Immature natural killer cell (primary cell): ENCODE data around the gene THRB. TPM values are rescaled to one million over a fixed set of nuclear protein-coding genes. Genes with fewer than 3 reads are reported as not detected.

Experiments
- DNase-seq, 3 donors: peaks; one replicate each; pipeline ENCODE4 v3.0.0; 2022; ENCODE audit warnings: mixed read lengths in 1 of 3
- H3K27ac Mint-ChIP-seq, 6 donors: one replicate each; pipeline ENCODE4 v1.8.0; 2020; ENCODE audit warnings: mixed read lengths in 6 of 6, mild to moderate bottlenecking in 5 of 6, inconsistent platforms in 4 of 6, moderate library complexity in 3 of 6
- H3K27me3 Mint-ChIP-seq, 3 donors: one replicate each; pipeline ENCODE4 v1.8.0; 2020 to 2021; ENCODE audit warnings: low read depth in 3 of 3, mild to moderate bottlenecking in 3 of 3, mixed read lengths in 3 of 3, moderate library complexity in 3 of 3, inconsistent platforms in 1 of 3
- H3K36me3 Mint-ChIP-seq, 3 donors: one replicate each; pipeline ENCODE4 v1.8.0; 2020; ENCODE audit warnings: mixed read lengths in 3 of 3, inconsistent platforms in 2 of 3, mild to moderate bottlenecking in 2 of 3
- H3K4me1 Mint-ChIP-seq, 2 donors: one replicate each; pipeline ENCODE4 v1.8.0; 2020; ENCODE audit warnings: inconsistent platforms in 2 of 2, mild to moderate bottlenecking in 2 of 2, mixed read lengths in 2 of 2, moderate library complexity in 1 of 2
- H3K4me3 Mint-ChIP-seq, 5 donors: one replicate each; pipeline ENCODE4 v1.8.0; 2020; ENCODE audit warnings: mild to moderate bottlenecking in 5 of 5, mixed read lengths in 5 of 5, inconsistent platforms in 3 of 5, moderate library complexity in 3 of 5
- H3K9me3 Mint-ChIP-seq, 6 donors: one replicate each; pipeline ENCODE4 v1.8.0; 2020; ENCODE audit warnings: mild to moderate bottlenecking in 6 of 6, mixed read lengths in 6 of 6, inconsistent platforms in 4 of 6, moderate library complexity in 3 of 6
- polyA plus RNA-seq, 3 donors: library from polyadenylated mRNA; unstranded; fragments of 300-500 nt; fragmentation: Illumina TruSeq; gene quantifications; one replicate each; pipeline ENCODE4 v1.2.3, GENCODE V29; 2021

Gene THRB
- polyA plus RNA-seq = not detected

DNA sequence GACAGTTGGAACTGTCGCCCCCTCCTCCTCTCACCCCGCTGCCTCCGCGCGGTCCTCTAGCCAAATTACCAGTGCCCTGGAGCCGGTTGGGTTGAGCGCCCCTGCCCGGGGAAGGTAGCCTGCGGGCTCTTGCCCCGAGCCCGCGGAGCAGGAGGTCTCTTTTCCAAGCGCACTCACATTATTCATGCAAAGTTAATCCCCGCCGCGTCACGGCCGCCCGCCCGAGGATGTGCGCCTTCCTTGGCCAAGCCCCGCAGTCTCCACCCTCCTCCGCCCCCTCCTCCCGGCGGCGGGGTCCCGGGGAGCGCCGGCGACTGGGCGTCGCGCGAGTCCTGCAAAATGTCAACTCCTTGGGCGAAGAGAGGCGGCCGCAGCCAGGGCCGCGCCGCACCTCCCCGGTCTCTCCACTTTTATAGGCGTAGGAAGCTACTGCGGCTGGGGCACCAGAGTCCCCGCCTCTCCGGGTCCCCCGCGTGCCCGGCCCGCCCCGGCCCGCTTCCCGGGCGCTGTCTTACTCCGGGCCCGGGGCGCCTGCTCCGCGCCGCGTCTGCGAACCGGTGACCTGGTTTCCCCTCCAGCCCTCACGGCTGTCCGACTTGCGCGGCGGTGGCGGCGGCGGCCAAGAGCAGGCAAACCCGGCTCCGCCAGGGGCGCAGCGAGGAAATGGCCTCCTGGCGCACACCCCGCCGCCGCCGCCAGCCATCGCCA is at the start of gene THRB:
Gene THRB (minus strand): TSS at position 233 of the 708 bp plus-strand sequence.
- peaks cover 0 to 11% (median 2%) of the 10 kb centered on the region in 6 donors for H3K9me3 Mint-ChIP-seq
- H3K36me3 Mint-ChIP-seq = peaks cover 0 to 3% (median 0%) of the 10 kb centered on the region in 3 donors
- peaks cover 2 to 27% (median 4%) of the 10 kb centered on the region in 3 donors for H3K27me3 Mint-ChIP-seq
- peak within 1 kb of the TSS in 4 of 5 donors; percentile 9 to 59 (median 52) for H3K4me3 Mint-ChIP-seq
- no peak within 1 kb of the TSS for H3K27ac Mint-ChIP-seq
- peaks cover 1 to 6% of the 10 kb centered on the region in 2 donors for H3K4me1 Mint-ChIP-seq
- no peak for DNase-seq

DNA sequence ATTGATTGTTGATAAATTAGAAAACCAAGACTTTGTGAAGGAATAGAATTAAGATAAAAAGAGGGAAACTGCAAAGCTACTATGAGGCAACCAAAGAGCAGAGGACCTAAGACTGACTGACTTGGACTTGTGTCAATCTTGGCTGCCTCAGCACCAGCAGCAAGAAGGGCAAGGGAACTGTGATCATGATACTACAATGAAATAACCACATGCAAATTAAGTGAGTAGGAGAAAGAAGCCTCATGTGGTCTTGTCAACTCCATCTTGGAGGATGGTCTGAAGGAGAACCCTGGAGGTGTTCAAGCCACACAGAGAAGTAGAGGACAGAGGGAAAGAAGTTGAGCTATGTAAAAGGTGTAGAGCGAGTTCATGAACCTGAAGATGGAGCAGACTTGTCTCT is 47.3 kb upstream of the THRB start:
- H3K27me3 Mint-ChIP-seq = no peaks in the 10 kb centered on the region
- peaks cover 0 to 10% (median 1%) of the 10 kb centered on the region in 6 donors for H3K9me3 Mint-ChIP-seq
- no peaks in the 10 kb centered on the region for H3K36me3 Mint-ChIP-seq
- no peaks in the 10 kb centered on the region for H3K4me1 Mint-ChIP-seq
- no peak for DNase-seq
- no peak overlapping the region for H3K27ac Mint-ChIP-seq
- H3K4me3 Mint-ChIP-seq = no peak overlapping the region

DNA sequence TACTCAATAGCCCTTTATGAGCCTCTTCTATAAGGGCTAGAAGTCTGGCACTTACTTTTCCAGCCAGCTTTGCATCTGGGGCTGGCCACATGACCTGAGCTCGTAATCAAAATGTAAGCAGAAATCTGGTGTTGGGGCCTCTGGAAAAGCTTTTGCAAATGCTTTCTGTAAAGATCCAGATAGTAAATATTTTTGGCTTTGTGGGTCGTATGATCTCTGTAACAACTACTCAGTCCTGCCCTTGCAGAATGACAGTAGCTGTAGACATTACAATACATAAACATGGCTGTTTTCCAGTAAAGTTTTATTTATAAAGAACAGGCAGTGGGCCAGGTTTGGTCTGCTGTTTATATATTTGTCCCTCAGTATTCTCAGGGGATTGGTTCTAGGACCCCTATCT is 46.2 kb upstream of the THRB start:
- H3K36me3 Mint-ChIP-seq = no peaks in the 10 kb centered on the region
- peaks cover 0 to 10% (median 1%) of the 10 kb centered on the region in 6 donors for H3K9me3 Mint-ChIP-seq
- no peak overlapping the region for H3K27ac Mint-ChIP-seq
- no peaks in the 10 kb centered on the region for H3K27me3 Mint-ChIP-seq
- DNase-seq = no peak
- no peak overlapping the region for H3K4me3 Mint-ChIP-seq
- no peaks in the 10 kb centered on the region for H3K4me1 Mint-ChIP-seq

DNA sequence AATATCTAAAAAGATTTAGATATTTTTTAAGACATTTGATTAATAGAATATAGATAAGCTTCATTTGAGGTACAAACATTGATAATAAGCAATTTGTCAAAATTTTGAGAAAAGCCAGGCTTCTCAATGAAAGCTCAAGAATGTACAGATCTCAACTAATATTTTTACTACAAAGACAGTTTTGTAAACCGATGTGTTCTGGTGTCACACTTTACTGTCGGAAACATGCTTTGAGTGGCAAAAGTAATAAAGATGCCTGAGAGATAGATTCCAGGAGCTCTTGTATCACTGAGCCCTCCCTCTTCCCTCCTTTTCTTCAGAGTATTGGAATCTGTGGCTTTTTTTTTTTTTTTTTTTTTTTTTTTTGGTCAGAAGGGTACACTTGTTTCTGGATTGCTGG is 45.0 kb upstream of the THRB start:
- Mint-ChIP-seq H3K4me1 (no peaks in the 10 kb centered on the region), H3K27ac (no peak overlapping the region), H3K36me3 (no peaks in the 10 kb centered on the region), H3K4me3 (no peak overlapping the region), H3K9me3 (peaks cover 0 to 10% (median 1%) of the 10 kb centered on the region in 6 donors), H3K27me3 (no peaks in the 10 kb centered on the region)
- DNase-seq = no peak

DNA sequence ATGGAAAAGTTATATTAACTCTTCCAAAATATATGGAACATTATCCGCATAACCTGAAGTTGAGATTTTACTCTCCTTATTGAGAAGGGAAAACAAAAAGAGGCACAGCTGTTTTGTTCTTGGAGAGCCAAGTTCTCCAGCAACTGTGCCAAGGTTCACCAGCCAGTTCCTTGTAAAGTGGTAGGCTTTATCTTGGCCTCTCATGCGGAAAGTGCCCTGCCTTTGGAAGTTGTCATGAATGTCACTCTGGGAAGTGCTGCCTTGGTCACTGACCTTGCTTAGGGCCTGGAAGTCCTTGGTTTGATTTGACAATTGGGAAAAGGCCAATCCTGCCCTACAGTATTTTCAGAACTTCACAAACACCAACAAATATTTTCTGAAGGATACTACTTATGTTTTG is 44.2 kb upstream of the THRB start:
- Mint-ChIP-seq H3K36me3 (no peaks in the 10 kb centered on the region), H3K27me3 (no peaks in the 10 kb centered on the region), H3K9me3 (peaks cover 0 to 13% (median 1%) of the 10 kb centered on the region in 6 donors), H3K4me1 (no peaks in the 10 kb centered on the region), H3K4me3 (no peak overlapping the region), H3K27ac (no peak overlapping the region)
- no peak for DNase-seq

DNA sequence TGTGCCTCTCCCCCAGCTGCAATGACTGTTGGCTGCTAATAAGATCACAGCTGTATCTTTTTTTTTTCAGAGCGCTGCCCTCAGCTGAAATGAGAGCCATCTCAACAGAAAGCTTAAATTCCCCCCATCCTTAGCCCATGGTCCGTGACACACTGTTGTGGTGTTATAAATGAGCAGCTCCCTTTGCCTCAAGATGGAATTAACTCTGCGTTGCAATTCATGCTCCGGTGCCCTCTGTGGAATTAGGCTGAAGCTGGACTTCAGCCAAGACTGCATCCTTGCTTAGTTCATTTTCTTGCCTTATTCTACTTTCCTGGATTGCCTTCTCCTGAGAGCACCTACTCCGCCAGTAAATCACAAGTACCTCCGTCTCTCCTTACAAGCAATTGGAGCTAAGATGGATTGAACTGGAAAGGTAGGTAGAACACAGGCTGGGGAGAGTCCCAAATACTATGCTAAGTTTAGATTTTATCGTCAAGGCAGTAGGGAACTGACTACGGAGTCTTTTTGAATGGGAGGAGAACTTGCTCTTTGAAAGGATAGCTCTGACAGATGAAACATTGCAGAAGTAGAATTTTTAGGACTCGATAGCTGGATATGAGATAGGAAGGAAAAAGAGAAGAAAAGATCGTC is 39.0 kb upstream of the THRB start:
- no peak overlapping the region for H3K4me3 Mint-ChIP-seq
- H3K27me3 Mint-ChIP-seq = peaks cover 0 to 2% (median 0%) of the 10 kb centered on the region in 3 donors
- H3K9me3 Mint-ChIP-seq = peaks cover 0 to 21% (median 4%) of the 10 kb centered on the region in 6 donors
- H3K36me3 Mint-ChIP-seq = no peaks in the 10 kb centered on the region
- no peak for DNase-seq
- H3K4me1 Mint-ChIP-seq = no peaks in the 10 kb centered on the region
- no peak overlapping the region for H3K27ac Mint-ChIP-seq

DNA sequence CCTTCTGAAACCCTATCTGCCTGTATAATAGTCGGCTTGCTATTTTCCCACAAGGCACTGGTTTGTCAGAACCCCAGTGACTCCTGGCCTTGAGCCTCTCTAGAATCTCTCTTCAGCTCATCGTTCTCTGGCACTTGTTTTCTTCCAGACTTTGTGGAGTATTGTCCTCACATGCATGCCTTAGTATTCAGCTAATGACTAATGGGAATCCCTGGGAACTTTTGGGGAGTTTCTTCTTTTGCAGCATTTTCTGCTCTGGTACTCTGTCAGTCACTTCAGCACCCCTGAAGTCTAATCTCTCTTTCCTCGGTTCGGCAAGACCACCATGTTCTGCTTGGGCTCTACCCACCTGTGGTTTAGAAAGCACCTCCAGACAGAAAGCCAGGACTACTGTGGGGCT is 35.8 kb upstream of the THRB start:
- Mint-ChIP-seq H3K27ac (no peak overlapping the region), H3K9me3 (peaks cover 0 to 15% (median 4%) of the 10 kb centered on the region in 6 donors), H3K4me1 (no peaks in the 10 kb centered on the region), H3K27me3 (peaks cover 0 to 2% (median 2%) of the 10 kb centered on the region in 3 donors), H3K4me3 (no peak overlapping the region), H3K36me3 (no peaks in the 10 kb centered on the region)
- no peak for DNase-seq

DNA sequence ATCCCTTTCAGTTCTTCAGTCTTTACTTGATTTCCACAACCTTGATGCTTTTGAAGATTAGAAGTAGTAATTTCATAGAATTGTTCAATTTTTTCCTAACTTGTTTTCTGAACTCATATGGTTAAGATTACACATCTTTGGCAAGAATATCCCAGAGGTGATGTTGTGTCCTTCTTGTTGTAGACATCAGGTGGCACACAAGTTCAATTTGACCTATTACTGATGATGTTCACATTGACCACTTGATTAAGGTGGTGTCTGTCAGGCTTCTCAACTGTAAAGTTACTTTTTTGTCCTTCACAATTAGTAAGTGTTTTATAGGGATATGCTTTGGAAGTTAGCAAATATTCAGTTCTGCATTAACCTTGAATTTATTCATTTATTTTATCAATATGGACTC is 34.6 kb upstream of the THRB start:
- Mint-ChIP-seq H3K36me3 (no peaks in the 10 kb centered on the region), H3K9me3 (peaks cover 0 to 15% (median 4%) of the 10 kb centered on the region in 6 donors), H3K27me3 (peaks cover 0 to 8% (median 2%) of the 10 kb centered on the region in 3 donors), H3K4me3 (no peak overlapping the region), H3K27ac (no peak overlapping the region), H3K4me1 (no peaks in the 10 kb centered on the region)
- DNase-seq = no peak

DNA sequence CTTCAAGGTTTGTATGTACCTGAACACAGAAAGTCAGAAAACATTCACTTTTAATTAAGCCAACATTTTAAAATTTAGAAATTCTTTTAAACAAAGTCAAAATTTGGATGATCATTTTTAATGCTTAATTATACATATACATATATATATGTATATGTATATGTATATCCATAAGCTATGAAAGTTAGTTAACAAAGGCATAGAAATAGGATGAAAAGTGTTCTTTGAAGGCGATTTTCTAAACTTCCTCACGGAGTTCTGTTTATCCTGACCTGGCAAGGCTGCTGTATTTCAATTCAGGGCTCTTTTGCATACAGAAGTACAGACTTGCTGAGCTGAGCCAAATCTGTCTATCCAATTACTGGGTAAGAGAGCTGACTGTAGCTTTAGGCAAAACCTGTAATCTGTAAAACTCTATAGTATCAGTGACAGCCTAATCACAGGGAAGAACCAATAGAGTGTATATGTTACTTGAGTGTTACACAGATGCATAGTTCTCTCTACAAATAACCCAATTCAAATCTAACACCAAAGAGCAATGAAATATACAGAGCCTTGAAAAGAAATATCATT is 32.1 kb upstream of the THRB start:
- no peak for DNase-seq
- Mint-ChIP-seq H3K9me3 (peaks cover 0 to 10% (median 2%) of the 10 kb centered on the region in 6 donors), H3K27ac (no peak overlapping the region), H3K36me3 (peaks cover 0 to 7% (median 0%) of the 10 kb centered on the region in 3 donors), H3K4me1 (no peaks in the 10 kb centered on the region), H3K27me3 (peaks cover 9 to 11% (median 9%) of the 10 kb centered on the region in 3 donors), H3K4me3 (no peak overlapping the region)

DNA sequence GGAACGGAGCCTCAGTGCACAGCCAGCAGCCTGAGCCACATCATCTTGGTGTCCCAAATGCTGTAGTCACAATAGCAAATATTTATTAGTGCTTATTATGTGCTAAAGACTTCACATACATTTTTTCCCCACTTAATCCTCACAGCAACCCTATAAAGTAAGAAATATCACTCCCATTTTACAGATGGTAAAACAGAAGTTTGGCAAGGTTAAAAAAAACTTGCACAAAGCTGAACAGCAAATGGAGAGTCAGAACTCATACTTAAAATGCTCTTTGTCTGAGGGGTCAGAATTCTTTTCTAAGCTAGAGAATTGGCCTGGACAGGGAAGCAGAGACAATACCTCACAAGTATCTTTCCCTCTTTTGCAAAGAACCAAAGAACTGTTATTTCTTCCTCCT is 30.9 kb upstream of the THRB start:
- Mint-ChIP-seq H3K36me3 (peaks cover 0 to 7% (median 3%) of the 10 kb centered on the region in 3 donors), H3K4me1 (peaks cover 2 to 6% of the 10 kb centered on the region in 2 donors), H3K27me3 (peaks cover 14 to 17% (median 15%) of the 10 kb centered on the region in 3 donors), H3K9me3 (peaks cover 0 to 10% (median 3%) of the 10 kb centered on the region in 6 donors), H3K4me3 (no peak overlapping the region), H3K27ac (no peak overlapping the region)
- DNase-seq = no peak

DNA sequence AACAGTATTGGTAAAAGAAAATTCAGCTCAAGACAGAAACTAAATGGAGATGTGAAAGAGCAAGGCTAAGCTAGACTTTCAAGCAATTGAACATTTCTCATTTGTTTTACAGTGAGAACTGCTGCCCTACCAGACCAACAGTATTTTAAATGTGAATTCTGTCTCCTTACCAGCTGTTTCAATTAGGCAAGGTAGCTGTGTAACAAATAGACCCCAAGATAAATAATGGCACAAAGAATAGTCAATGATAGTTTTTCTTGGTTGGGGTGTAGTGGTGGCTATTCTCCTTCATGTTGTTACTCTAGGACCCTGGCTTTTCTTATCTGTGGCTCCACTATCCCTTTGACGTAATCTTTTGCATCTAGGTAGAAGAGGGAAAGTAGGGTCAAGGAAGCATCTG is 30.4 kb upstream of the THRB start:
- no peak for DNase-seq
- Mint-ChIP-seq H3K9me3 (peaks cover 0 to 13% (median 5%) of the 10 kb centered on the region in 6 donors), H3K27me3 (peaks cover 14 to 17% (median 15%) of the 10 kb centered on the region in 3 donors), H3K36me3 (peaks cover 0 to 7% (median 3%) of the 10 kb centered on the region in 3 donors), H3K27ac (no peak overlapping the region), H3K4me1 (peaks cover 2 to 6% of the 10 kb centered on the region in 2 donors), H3K4me3 (no peak overlapping the region)

DNA sequence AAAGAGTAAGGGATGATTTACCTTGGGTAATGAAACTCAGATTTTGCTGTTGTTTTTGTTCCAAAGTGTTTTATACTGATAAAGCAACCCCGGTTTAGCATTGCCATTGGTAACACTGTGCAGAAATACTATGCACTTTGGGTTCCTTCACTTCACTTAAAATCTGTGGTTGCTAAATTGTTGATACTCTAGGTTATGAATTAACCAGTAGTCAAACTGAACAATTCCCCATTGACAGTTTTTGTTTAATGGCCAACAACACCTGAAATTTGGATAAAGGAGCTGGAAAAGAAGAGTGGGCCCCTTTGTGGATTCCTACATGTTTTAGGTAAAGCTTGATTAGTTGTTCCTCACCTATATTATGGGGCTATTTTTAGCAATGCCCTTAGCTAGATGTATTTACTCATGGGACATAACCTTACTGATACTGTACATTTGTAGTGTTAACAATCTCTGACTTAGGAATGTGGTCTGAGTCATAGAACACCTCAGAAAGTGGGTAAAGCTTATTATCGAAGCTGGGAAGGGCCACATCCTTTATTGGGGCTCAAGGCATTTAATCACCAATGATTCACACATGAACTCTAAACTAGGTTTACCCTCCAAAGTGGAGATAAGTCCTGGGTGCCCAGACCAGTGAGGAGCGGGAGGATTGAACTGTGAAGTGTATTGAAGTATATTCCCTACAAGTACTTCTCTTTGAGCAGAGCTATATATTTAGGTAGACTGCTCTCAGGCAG is 29.5 kb upstream of the THRB start:
- peaks cover 0 to 13% (median 5%) of the 10 kb centered on the region in 6 donors for H3K9me3 Mint-ChIP-seq
- peaks cover 2 to 6% of the 10 kb centered on the region in 2 donors for H3K4me1 Mint-ChIP-seq
- peaks cover 0 to 7% (median 3%) of the 10 kb centered on the region in 3 donors for H3K36me3 Mint-ChIP-seq
- DNase-seq = no peak
- no peak overlapping the region for H3K27ac Mint-ChIP-seq
- H3K4me3 Mint-ChIP-seq = no peak overlapping the region
- peaks cover 12 to 21% (median 20%) of the 10 kb centered on the region in 3 donors for H3K27me3 Mint-ChIP-seq

DNA sequence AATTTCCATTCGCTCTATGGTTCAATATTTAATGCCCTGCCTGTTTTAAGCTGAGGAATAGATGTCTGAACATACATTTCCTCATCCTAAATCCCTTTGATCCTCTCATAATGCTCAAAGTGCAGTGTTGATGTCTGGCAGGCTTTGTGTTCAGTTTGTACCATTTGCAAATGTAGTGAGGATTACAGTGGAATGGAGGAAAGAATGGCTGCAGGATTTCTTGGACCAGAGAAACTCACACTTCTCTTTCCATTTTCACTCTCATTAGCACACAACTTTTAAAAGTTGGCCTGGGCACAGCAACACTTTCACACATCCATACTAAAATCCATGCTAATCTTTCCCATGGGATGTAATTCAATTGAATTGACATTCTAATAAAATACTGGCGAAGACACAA is 28.6 kb upstream of the THRB start:
- Mint-ChIP-seq H3K9me3 (peaks cover 0 to 13% (median 5%) of the 10 kb centered on the region in 6 donors), H3K4me3 (no peak overlapping the region), H3K4me1 (peaks cover 2 to 6% of the 10 kb centered on the region in 2 donors), H3K36me3 (peaks cover 0 to 7% (median 3%) of the 10 kb centered on the region in 3 donors), H3K27me3 (peaks cover 14 to 23% (median 21%) of the 10 kb centered on the region in 3 donors), H3K27ac (no peak overlapping the region)
- no peak for DNase-seq
